Psoas muscle (tissue), 8 donors: ENCODE data around the gene HOMER1. TPM values are rescaled to one million over a fixed set of nuclear protein-coding genes. Genes with fewer than 3 reads are reported as not detected.

Experiments used
- ATAC-seq, 4 donors: fragments of 200-7000 bp; cut with Tn5 transposase; one replicate each; pipeline ENCODE4 v1.9.1; 2020; ENCODE audit warnings: moderate library complexity in 3 of 4, mild to moderate bottlenecking in 2 of 4
- DNase-seq, 2 donors: peaks; one replicate each; pipeline ENCODE4 v3.0.0-alpha.2; 2020
- H3K27ac ChIP-seq: fragments of 200-600 bp; one replicate; pipeline ENCODE4 v1.8.0; 2022
- H3K27me3 ChIP-seq, 3 donors: fragments of 200-600 bp in 1 of 3; one replicate each; pipeline versions ENCODE4 v1.6.1 to v1.8.0; 2013 to 2022; ENCODE audit warnings: low read length in 2 of 3, mild to moderate bottlenecking in 2 of 3, moderate library complexity in 1 of 3; ENCODE audit not compliant: insufficient read depth in 3 of 3
- H3K36me3 ChIP-seq, 2 donors: fragments of 200-600 bp in 1 of 2; one replicate each; pipeline versions ENCODE4 v1.6.1 to v1.8.0; 2013 to 2022; ENCODE audit warnings: low read depth in 1 of 2, mild to moderate bottlenecking in 1 of 2, moderate library complexity in 1 of 2; ENCODE audit not compliant: insufficient read depth in 1 of 2
- H3K4me1 ChIP-seq: fragments of 200-600 bp; one replicate; pipeline ENCODE4 v1.8.0; 2022
- H3K4me3 ChIP-seq: fragments of 200-600 bp; one replicate; pipeline ENCODE4 v1.8.0; 2022; ENCODE audit warnings: mild to moderate bottlenecking
- H3K9me3 ChIP-seq: fragments of 200-600 bp; one replicate; pipeline ENCODE4 v1.8.0; 2022
- WGBS, 3 donors: extraction: QIAGEN DNeasy Blood & Tissue Kit; methylation state at CpG; one replicate each; pipeline versions ENCODE4 v1.1.6 to v1.1.7; 2013; 5-methylcytosine and 5-hydroxymethylcytosine counted together
- intact Hi-C, 2 donors: fragments of 100-400 bp; cut with DNase I; formaldehyde crosslinking; loops; one replicate each; pipeline versions ENCODE4 v1.11.0 to v1.14.2; 2022
- polyA plus RNA-seq, 3 donors: library from polyadenylated mRNA; stranded (reverse); fragments of 200-250 nt; gene quantifications; one replicate each; pipeline ENCODE4 v1.2.3, GENCODE V29; 2013
- total RNA-seq, 4 donors: library from RNA; stranded (reverse); fragmentation: NEBNext Ultra II Directional in 2 of 4; extraction: Animal tissue kit (Norgen Biotek cat#: 25700) in 2 of 4; gene quantifications; one replicate each; pipeline versions ENCODE4 v1.2.1 to v1.2.4, GENCODE V29; 2021 to 2023
- TF ChIP-seq, protein P1 (sequence below): fragments of 200-600 bp; IDR thresholded peaks from one replicate; pipeline ENCODE4 v1.8.0; 2022; ENCODE audit warnings: antibody characterized with exemption
- donor health status: healthy with polysubstance abuse.
- donor health status: DM: no; HTN: no; CAD: no; lungs with moderate emphysema.
- donor health status: Bipolar disorder and iron deficiency.
- donor health status: healthy.
- donor health status: DM: yes; HTN: yes; CAD: no.
- donor health status: DM: no; HTN: no; CAD: no.
- donor health status: DM: no; HTN: no; CAD: no.
- donor health status: DM: yes; HTN: yes; CAD: no.

The HOMER1 gene
- total and polyA plus RNA-seq, 7 donors = 3.2 to 52.4 (median 34.3) TPM

DNA sequence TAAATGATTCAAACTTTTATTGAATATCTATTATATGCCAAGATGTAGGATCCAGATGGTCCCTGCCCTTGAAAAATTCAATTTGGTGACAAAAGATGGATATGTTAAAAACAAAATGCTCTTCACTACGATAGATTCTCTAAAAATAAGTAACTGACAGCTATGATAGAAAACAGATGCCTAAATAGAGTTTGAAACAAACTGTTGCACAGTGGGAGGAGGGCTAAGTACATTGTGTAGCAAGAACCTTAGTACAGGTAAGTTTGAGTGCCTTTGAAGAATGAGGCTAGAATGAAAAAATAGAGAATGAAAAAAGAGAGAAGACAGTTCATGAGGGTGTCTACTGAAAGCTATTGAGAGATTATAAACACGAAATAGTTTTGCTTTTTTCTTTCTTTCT lies 54.3 kb downstream of the HOMER1 start:
- H3K27me3 ChIP-seq = no peaks in the 10 kb centered on the region
- H3K4me1 ChIP-seq = peaks cover 6% of the 10 kb centered on the region
- ATAC-seq = no peak
- H3K4me3 ChIP-seq = no peak overlapping the region
- no peak for DNase-seq
- no peak overlapping the region for H3K27ac ChIP-seq
- TF ChIP-seq, protein P1, sequence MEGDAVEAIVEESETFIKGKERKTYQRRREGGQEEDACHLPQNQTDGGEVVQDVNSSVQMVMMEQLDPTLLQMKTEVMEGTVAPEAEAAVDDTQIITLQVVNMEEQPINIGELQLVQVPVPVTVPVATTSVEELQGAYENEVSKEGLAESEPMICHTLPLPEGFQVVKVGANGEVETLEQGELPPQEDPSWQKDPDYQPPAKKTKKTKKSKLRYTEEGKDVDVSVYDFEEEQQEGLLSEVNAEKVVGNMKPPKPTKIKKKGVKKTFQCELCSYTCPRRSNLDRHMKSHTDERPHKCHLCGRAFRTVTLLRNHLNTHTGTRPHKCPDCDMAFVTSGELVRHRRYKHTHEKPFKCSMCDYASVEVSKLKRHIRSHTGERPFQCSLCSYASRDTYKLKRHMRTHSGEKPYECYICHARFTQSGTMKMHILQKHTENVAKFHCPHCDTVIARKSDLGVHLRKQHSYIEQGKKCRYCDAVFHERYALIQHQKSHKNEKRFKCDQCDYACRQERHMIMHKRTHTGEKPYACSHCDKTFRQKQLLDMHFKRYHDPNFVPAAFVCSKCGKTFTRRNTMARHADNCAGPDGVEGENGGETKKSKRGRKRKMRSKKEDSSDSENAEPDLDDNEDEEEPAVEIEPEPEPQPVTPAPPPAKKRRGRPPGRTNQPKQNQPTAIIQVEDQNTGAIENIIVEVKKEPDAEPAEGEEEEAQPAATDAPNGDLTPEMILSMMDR = no peak
- intact Hi-C loops = loop anchor here (5.0 to 10.0 kb wide), 3 partner anchors 315 to 432 kb away; no protein-coding TSS in a partner anchor
- WGBS, 3 donors = 62 to 80% (median 80%) methylated on average over 2 of the region's 2 CpGs
- H3K36me3 ChIP-seq = peaks cover 0 to 7% of the 10 kb centered on the region in 2 donors
- no peaks in the 10 kb centered on the region for H3K9me3 ChIP-seq

DNA sequence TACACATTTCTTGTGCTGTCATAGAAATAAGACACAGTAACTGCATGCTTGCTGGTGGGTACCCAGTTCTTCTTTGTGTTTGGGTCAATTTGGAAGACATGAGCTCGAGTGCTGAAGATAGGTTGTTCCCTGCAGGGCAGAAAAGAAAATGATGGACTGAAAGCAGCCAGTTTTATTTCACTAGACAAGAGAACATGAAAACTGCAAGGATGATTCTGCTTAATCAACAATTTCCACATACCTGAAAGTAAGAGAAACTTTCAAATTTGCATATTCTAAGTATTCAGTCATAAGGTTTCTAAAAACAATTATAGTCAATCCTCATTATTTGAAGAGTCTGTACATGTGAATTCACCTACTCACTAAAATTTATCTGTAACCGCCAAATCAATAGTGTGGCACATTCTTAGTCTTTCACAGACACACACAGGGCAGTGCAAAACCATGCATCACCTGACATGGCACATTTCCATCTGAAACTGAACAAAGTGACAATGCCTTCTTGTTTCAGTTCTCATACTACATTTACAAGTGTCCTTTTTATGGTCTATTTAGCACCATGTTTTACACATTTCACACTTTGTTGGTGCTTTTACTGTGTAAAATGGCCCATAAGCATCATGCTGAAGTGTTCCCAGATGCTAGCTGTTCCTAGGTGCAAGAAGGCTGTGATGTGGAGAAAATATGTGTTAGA lies 56.9 kb downstream of the HOMER1 start:
- ATAC-seq = no peak
- 93 to 96% (median 93%) methylated on average over 2 of the region's 2 CpGs for WGBS, 3 donors
- intact Hi-C loops = loop anchor here (5.0 to 10.0 kb wide), 2 partner anchors 312 to 430 kb away; no protein-coding TSS in a partner anchor

DNA sequence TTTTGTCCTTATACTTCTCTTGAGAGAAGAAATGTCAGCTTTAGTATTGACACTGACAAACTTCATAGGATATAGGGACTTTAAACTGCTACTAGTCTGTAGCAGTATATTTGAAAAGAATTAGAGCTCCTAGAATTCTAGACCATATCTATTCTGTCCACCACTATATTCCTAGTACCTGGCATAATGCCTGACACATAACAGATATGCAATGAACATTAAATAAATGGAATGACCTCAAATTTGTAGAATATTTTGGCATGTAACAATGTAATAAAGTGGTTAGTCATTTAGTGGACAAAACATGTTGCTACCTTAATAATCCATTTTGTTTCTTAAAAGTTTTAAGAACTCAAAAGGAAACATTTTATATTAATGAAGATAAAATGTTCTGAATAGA lies 57.5 kb downstream of the HOMER1 start:
- no peak for ATAC-seq
- Histone ChIP-seq H3K36me3 (peaks cover 0 to 7% of the 10 kb centered on the region in 2 donors), H3K9me3 (no peaks in the 10 kb centered on the region), H3K27ac (no peak overlapping the region), H3K27me3 (no peaks in the 10 kb centered on the region), H3K4me3 (no peak overlapping the region), H3K4me1 (no peaks in the 10 kb centered on the region)
- intact Hi-C loops = loop anchor here (5.0 to 10.0 kb wide), 2 partner anchors 312 to 429 kb away; no protein-coding TSS in a partner anchor
- no peak for DNase-seq
- TF ChIP-seq, protein P1 = no peak

More for the DNA sequence above, 56.9 kb downstream of the HOMER1 start:
- no peaks in the 10 kb centered on the region for H3K4me1 ChIP-seq
- H3K27me3 ChIP-seq = no peaks in the 10 kb centered on the region
- H3K36me3 ChIP-seq = peaks cover 0 to 7% of the 10 kb centered on the region in 2 donors
- TF ChIP-seq, protein P1 = no peak
- no peak for DNase-seq
- no peak overlapping the region for H3K27ac ChIP-seq
- no peak overlapping the region for H3K4me3 ChIP-seq
- no peaks in the 10 kb centered on the region for H3K9me3 ChIP-seq

DNA sequence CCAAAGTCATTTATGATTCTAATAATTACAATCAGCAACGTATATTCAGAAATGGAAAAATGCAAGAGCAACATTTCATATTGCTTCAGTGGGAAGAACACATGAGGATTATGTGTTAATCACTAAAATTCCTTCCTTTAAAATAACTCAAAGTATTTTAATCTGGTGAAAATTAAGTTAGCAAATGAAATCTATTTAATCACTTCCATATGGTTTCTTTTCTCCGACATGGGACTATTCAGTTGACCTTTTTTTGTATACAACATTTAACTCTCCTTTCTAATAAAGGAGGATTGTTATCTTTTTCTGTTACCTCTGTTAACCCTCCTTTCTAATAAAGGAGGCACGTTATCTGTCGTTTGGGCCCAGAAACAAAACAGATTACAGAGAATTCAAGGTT lies 59.9 kb downstream of the HOMER1 start:
- DNase-seq (no peak), ATAC-seq (no peak)
- TF ChIP-seq, protein P1 = no peak
- peaks cover 0 to 19% of the 10 kb centered on the region in 2 donors for H3K36me3 ChIP-seq
- H3K27me3 ChIP-seq = no peaks in the 10 kb centered on the region
- intact Hi-C loops = loop anchor here in 1 of 2 donors (10.0 kb wide), 1 partner anchor 309 kb away; no protein-coding TSS in a partner anchor
- WGBS, 3 donors = 71 to 86% (median 83%) methylated on average over 4 of the region's 4 CpGs
- H3K4me1 ChIP-seq = no peaks in the 10 kb centered on the region
- H3K9me3 ChIP-seq = no peaks in the 10 kb centered on the region
- no peak overlapping the region for H3K27ac ChIP-seq
- H3K4me3 ChIP-seq = no peak overlapping the region
